Nephron (organoid): ENCODE data around the gene PYGO2.

Experiments used
- H3K27ac Mint-ChIP-seq, 3 experiments: 2 replicates each; pipeline ENCODE4 v1.8.0; 2020; ENCODE audit warnings: mixed read lengths in 3 of 3, mild to moderate bottlenecking in 2 of 3, moderate library complexity in 1 of 3
- H3K27me3 Mint-ChIP-seq: 2 replicates; pipeline ENCODE4 v1.8.0; 2021; ENCODE audit warnings: low read depth, mild to moderate bottlenecking, moderate library complexity, mixed read lengths
- H3K36me3 Mint-ChIP-seq: 2 replicates; pipeline ENCODE4 v1.8.0; 2020; ENCODE audit warnings: low read depth, mixed read lengths
- H3K4me1 Mint-ChIP-seq: 2 replicates; pipeline ENCODE4 v1.8.0; 2020; ENCODE audit warnings: mixed read lengths
- H3K4me3 Mint-ChIP-seq, 3 experiments: 2 replicates each; pipeline ENCODE4 v1.8.0; 2020; ENCODE audit warnings: mild to moderate bottlenecking in 3 of 3, mixed read lengths in 3 of 3, moderate library complexity in 2 of 3
- H3K9me3 Mint-ChIP-seq: 2 replicates; pipeline ENCODE4 v1.8.0; 2020; ENCODE audit warnings: mixed read lengths
- TF ChIP-seq, protein P1 (sequence below), 3 experiments: fragments of 200-600 bp; sonication (generic); IDR thresholded peaks; one replicate each; pipeline ENCODE4 v1.5.0; 2021; ENCODE audit warnings: antibody characterized with exemption in 3 of 3; ENCODE audit not compliant: unreplicated experiment in 3 of 3

The PYGO2 gene

DNA sequence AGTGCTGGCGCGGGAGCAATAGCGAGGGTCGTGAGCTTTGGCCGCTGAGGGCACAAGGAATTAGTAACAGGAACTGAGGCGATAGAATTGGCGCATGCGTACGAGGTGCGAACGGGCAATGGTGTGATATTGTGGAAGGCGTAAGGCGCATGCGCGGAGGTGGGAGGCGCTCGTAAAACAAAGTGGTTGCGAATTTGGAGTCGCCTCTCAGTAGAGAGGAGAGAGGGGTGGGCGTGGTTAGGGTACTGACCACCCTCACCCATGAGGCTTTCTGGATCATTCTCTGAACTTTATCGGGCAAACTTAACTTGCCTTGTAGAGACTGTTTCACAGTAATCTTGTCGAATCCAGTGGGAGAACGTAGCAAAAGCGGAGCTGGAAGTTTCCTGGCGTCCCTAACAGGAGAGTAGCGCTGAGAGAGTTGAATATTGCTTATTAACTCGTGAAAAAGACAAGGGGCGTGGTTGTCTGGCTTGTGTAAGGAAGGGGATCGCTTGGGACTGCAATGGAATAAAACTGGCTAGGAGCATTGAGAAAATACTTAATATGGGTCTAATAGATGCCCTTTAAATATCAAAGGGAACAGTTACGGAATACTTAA is 13.3 kb upstream of the PYGO2 start:
- no peaks in the 10 kb centered on the region for H3K27me3 Mint-ChIP-seq
- H3K4me1 Mint-ChIP-seq, result peaks cover 22% of the 10 kb centered on the region
- H3K4me3 Mint-ChIP-seq, result no peak overlapping the region
- no peaks in the 10 kb centered on the region for H3K9me3 Mint-ChIP-seq
- H3K36me3 Mint-ChIP-seq, result peaks cover 10% of the 10 kb centered on the region
- TF ChIP-seq, protein P1, sequence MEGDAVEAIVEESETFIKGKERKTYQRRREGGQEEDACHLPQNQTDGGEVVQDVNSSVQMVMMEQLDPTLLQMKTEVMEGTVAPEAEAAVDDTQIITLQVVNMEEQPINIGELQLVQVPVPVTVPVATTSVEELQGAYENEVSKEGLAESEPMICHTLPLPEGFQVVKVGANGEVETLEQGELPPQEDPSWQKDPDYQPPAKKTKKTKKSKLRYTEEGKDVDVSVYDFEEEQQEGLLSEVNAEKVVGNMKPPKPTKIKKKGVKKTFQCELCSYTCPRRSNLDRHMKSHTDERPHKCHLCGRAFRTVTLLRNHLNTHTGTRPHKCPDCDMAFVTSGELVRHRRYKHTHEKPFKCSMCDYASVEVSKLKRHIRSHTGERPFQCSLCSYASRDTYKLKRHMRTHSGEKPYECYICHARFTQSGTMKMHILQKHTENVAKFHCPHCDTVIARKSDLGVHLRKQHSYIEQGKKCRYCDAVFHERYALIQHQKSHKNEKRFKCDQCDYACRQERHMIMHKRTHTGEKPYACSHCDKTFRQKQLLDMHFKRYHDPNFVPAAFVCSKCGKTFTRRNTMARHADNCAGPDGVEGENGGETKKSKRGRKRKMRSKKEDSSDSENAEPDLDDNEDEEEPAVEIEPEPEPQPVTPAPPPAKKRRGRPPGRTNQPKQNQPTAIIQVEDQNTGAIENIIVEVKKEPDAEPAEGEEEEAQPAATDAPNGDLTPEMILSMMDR (IDR thresholded peaks at IDR 0.05; ENCODE audit: unreplicated experiment in 3 of 3), result no peak
- no peak overlapping the region for H3K27ac Mint-ChIP-seq

DNA sequence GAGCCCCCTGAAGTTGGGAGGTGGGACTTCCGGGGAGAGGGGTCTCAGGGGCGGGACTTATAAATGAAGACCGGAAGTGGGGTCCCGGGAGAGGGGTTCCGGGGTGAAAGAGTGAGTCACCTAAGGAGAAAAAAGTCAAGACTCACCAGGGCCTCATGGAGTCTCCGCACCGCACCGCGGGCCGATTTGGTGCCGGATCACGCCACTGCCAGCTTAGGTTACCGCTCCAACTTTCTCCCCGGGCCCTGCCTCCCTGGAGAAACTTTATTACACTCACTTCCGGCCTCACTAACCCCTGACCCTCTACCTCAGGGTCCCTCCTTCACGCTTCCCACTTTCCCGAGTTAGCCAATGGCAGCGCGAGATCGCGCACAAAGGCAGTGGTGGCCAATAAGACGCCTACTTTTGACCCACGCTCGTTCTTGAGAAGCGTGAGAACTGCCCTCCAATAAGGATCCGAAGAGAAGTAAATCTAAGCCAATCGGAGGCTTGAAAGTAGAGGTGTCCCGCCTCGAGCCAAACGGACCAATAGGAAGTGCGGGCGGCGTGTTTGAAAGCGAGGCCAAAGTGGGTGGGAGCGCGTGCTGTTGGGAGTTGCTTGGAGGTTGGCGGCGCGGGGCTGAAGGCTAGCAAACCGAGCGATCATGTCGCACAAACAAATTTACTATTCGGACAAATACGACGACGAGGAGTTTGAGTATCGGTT is 12.7 kb upstream of the PYGO2 start, which contains the start of gene CKS1B:
TSS of gene CKS1B (plus strand) at position 580 of the 706 bp plus-strand sequence. CDS start at position 645, 65 bp downstream.
- no peaks in the 10 kb centered on the region for H3K27me3 Mint-ChIP-seq
- H3K36me3 Mint-ChIP-seq, result peaks cover 6% of the 10 kb centered on the region
- H3K4me3 Mint-ChIP-seq, result no peak within 1 kb of the TSS
- H3K9me3 Mint-ChIP-seq, result no peaks in the 10 kb centered on the region
- H3K27ac Mint-ChIP-seq, result no peak within 1 kb of the TSS
- peaks cover 27% of the 10 kb centered on the region for H3K4me1 Mint-ChIP-seq
- TF ChIP-seq, protein P1 (IDR thresholded peaks at IDR 0.05; ENCODE audit: unreplicated experiment in 3 of 3), result no peak

DNA sequence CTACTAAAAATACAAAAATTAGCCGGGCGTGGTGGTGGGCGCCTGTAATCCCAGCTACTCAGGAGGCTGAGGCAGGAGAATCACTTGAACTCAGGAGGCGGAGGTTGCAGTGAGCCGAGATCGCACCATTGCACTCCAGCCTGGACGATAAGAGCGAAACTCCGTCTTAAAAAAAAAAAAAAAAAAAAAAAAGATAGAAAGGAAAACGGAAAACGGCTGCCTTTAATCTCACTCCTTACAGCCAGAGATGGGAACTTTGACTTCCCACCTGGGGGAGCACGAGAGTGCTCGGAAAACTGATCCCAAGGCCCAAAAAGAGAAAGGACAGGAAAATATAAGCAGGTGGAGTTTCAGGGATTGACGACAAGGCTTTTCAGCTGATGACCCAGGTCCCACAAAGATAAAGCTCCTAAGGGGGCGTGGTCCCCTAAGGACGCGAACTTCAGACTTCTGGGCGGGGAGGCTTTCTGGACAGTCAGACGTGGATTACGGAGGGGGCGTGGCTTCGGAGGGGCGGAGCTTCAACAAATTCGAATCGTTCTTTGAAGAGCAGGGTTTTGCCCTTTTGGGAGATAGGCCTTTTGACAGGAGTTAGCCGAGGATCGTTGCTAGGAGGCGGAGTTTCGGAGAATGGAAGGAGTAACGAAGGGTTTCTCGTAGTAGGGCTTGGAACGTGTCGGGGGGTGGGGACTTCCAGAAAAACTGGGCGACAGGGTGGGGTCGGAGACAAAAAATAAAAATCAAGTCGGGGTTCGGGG is 11.9 kb upstream of the PYGO2 start:
- Mint-ChIP-seq H3K4me3 (no peak overlapping the region), H3K27me3 (no peaks in the 10 kb centered on the region), H3K9me3 (no peaks in the 10 kb centered on the region), H3K4me1 (peaks cover 32% of the 10 kb centered on the region), H3K27ac (peak overlapping the region in 1 of 3 experiments; percentile 96), H3K36me3 (peaks cover 3% of the 10 kb centered on the region)
- TF ChIP-seq, protein P1 (IDR thresholded peaks at IDR 0.05; ENCODE audit: unreplicated experiment in 3 of 3), result peak in 1 of 3 experiments; percentile 15

DNA sequence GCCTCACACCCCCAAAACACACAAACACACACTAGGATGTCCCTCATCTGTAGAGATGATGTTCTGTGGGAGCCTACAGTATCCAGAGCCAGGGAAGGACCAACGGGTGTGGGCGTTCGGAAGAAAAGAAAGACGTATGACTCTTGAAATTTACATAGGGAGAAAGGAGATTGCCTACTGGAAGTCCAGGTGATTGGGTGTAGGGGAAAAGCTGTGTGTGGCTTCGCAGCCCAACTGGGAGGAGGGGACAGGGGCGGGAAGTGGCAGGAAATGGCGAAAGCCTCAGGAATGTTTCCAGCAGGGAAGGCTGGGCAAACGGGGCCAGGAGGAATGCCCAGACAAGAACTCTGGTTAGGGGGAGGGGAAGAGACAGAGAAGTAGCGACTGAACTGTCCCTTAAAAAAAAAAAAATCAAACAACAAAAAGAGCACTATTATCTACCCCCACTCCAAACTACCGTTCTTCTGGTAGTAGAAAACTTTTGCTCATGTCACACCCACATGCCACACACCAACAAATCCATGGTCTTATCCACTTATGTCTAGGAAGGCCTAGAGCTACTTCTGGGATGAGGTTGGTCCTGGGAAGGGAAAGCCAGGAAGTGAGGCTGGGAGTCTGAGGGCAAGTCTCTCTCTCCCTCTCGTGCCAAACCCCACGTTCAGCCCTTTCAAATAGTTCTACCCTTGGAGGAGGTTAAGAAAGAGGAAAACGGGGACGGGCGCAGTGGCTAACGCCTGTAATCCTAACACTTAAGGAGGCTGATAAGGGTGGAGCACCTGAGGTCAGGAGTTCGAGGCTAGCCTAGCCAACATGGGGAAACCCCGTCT is 11.1 kb upstream of the PYGO2 start:
- Mint-ChIP-seq H3K27me3 (no peaks in the 10 kb centered on the region), H3K9me3 (no peaks in the 10 kb centered on the region)

DNA sequence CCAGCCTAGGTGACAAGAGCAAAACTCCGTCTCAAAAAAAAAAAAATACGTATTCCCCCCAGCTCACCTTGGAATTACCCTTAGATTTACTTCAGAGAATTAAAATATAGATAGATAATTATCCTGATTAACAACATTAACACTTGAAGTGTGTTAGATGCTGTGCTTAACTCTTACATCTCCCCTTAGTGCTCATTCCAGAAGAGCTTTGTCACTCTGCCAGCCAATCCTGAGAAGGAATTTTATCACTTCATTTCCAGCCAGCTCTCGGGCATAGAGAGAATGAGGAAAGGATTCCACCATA is 10.6 kb upstream of the PYGO2 start:
- Mint-ChIP-seq H3K4me1 (peaks cover 32% of the 10 kb centered on the region), H3K36me3 (peaks cover 9% of the 10 kb centered on the region), H3K27ac (peak overlapping the region in 1 of 3 experiments; percentile 96), H3K27me3 (no peaks in the 10 kb centered on the region), H3K9me3 (no peaks in the 10 kb centered on the region), H3K4me3 (no peak overlapping the region)
- TF ChIP-seq, protein P1 (IDR thresholded peaks at IDR 0.05; ENCODE audit: unreplicated experiment in 3 of 3), result no peak

More for the DNA sequence above, 11.1 kb upstream of the PYGO2 start:
- Mint-ChIP-seq H3K4me3 (no peak overlapping the region), H3K27ac (peak overlapping the region in 1 of 3 experiments; percentile 96), H3K36me3 (peaks cover 7% of the 10 kb centered on the region), H3K4me1 (peaks cover 32% of the 10 kb centered on the region)
- TF ChIP-seq, protein P1 (IDR thresholded peaks at IDR 0.05; ENCODE audit: unreplicated experiment in 3 of 3), result no peak
